ENCODE results near the gene KCNQ4. TPM values are rescaled to one million over a fixed set of nuclear protein-coding genes. Genes with fewer than 3 reads are reported as not detected.
A peak's percentile ranks its signal among the peaks of the same experiment; 100 is the strongest.

Gene KCNQ4
- total RNA-seq, 2 donors from 2014 or later, result 1.8 to 1.9 TPM

- Histone ChIP-seq H3K4me3 (no peak overlapping the region), H3K9me3 (no peaks in the 10 kb centered on the region), H3K9ac (ENCODE audit: low read depth in 2 of 2, low read length in 2 of 2) (no peak overlapping the region), H3K4me1 (no peaks in the 10 kb centered on the region), H3K27ac (no peak overlapping the region), H3K36me3 (no peaks in the 10 kb centered on the region), H3K27me3 (peaks cover 14% of the 10 kb centered on the region)
- intact Hi-C loops (cut with DNase I), result no loop called here
- DNase-seq, result no peak
- TF ChIP-seq, protein P1, sequence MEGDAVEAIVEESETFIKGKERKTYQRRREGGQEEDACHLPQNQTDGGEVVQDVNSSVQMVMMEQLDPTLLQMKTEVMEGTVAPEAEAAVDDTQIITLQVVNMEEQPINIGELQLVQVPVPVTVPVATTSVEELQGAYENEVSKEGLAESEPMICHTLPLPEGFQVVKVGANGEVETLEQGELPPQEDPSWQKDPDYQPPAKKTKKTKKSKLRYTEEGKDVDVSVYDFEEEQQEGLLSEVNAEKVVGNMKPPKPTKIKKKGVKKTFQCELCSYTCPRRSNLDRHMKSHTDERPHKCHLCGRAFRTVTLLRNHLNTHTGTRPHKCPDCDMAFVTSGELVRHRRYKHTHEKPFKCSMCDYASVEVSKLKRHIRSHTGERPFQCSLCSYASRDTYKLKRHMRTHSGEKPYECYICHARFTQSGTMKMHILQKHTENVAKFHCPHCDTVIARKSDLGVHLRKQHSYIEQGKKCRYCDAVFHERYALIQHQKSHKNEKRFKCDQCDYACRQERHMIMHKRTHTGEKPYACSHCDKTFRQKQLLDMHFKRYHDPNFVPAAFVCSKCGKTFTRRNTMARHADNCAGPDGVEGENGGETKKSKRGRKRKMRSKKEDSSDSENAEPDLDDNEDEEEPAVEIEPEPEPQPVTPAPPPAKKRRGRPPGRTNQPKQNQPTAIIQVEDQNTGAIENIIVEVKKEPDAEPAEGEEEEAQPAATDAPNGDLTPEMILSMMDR (IDR thresholded peaks at IDR 0.05), result no peak
These were observed 100.6 kb downstream of the KCNQ4 start for GRCh38 chr1:40884055-40884795.

- intact Hi-C loops (cut with DNase I), result no loop called here
- H3K9me3 ChIP-seq, result no peaks in the 10 kb centered on the region
- H3K4me1 ChIP-seq, result no peaks in the 10 kb centered on the region
- H3K27me3 ChIP-seq, result peaks cover 14% of the 10 kb centered on the region
- no peak overlapping the region for H3K4me3 ChIP-seq
- no peaks in the 10 kb centered on the region for H3K36me3 ChIP-seq
- no peak for DNase-seq
- TF ChIP-seq, protein P1 (IDR thresholded peaks at IDR 0.05), result no peak
- no peak overlapping the region for H3K9ac ChIP-seq (ENCODE audit: low read depth in 2 of 2, low read length in 2 of 2)
- no peak overlapping the region for H3K27ac ChIP-seq
These were observed 102.9 kb downstream of the KCNQ4 start for GRCh38 chr1:40886318-40887011.

DNA sequence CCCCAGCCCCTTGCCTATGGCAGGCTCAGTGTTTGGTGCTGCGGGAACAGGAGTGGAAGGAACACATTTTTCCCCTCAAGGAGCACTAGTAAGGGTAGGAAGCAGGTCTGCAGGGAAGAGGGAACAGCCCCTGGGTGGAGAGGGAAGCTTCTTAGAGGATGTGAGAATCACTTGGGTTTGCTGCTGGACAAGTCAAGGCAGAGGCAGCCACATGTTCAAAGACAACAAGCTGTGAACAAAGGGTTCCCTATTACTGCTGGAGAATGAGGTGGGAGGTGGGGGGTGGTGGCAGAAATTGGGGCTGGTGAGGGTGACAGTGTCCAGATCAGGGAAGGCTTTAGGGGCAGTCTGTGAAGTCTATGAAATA, 103.4 kb downstream of the KCNQ4 start:
- Histone ChIP-seq H3K27me3 (peaks cover 14% of the 10 kb centered on the region), H3K4me1 (no peaks in the 10 kb centered on the region), H3K9me3 (no peaks in the 10 kb centered on the region), H3K4me3 (no peak overlapping the region), H3K9ac (ENCODE audit: low read depth in 2 of 2, low read length in 2 of 2) (no peak overlapping the region), H3K27ac (no peak overlapping the region), H3K36me3 (no peaks in the 10 kb centered on the region)
- DNase-seq, result no peak
- intact Hi-C loops (cut with DNase I), result no loop called here
- TF ChIP-seq, protein P1 (IDR thresholded peaks at IDR 0.05), result no peak

- H3K36me3 ChIP-seq, result no peaks in the 10 kb centered on the region
- no peak overlapping the region for H3K4me3 ChIP-seq
- H3K4me1 ChIP-seq, result no peaks in the 10 kb centered on the region
- H3K9ac ChIP-seq (ENCODE audit: low read depth in 2 of 2, low read length in 2 of 2), result no peak overlapping the region
- no peak for DNase-seq
- H3K27me3 ChIP-seq, result peaks cover 14% of the 10 kb centered on the region
- no peaks in the 10 kb centered on the region for H3K9me3 ChIP-seq
- TF ChIP-seq, protein P1 (IDR thresholded peaks at IDR 0.05), result no peak
- no peak overlapping the region for H3K27ac ChIP-seq
- intact Hi-C loops (cut with DNase I), result no loop called here
These were observed 104.1 kb downstream of the KCNQ4 start for GRCh38 chr1:40887652-40888051.

Small RNA genes within 50 kb of the gene (microRNA-seq; reads per million reads assigned to microRNA genes)
- gene MIR30C1 (43.6 reads per million, percentile 41 among the genes with 10 or more reads in this experiment), gene MIR30E (3,639 reads per million, percentile 89 among the genes with 10 or more reads in this experiment)

Other genes starting within 250 kb of the KCNQ4 start
- 1 to 10 TPM; 7.0 to 9.5 TPM for gene RIMS3, start 118.1 kb upstream of the KCNQ4 start, total RNA-seq
- gene NFYC, start 92.1 kb upstream of the KCNQ4 start, total RNA-seq, result 10 to 100 TPM; 46.9 to 62.2 TPM
- 1 to 10 TPM; 3.4 to 5.8 TPM for gene CITED4, start 78.6 kb downstream of the KCNQ4 start, total RNA-seq
- 10 to 100 TPM; 14.1 to 25.5 TPM for gene CTPS1, start 195.9 kb downstream of the KCNQ4 start, total RNA-seq
- gene SLFNL1, start 237.9 kb downstream of the KCNQ4 start, total RNA-seq, result under 1 TPM; 0.27 to 0.30 TPM

All from colonic mucosa (tissue), 4 donors.